ENCODE results near the gene CDIPT. TPM values are rescaled to one million over a fixed set of nuclear protein-coding genes. Genes with fewer than 3 reads are reported as not detected.
"Not testable (repeated sequence)": the region's sequence is repeated elsewhere in the genome, so short reads cannot be mapped to it uniquely, and the experiment has no call there.

Gene CDIPT
- total RNA-seq (2014; rRNA removed; shearing (Covaris generic)), result 52.8 and 58.4 TPM in 2 replicates

- DNase-seq (ENCODE audit: low spot score), result peak; percentile 95
These were observed at the start of gene CDIPT for GRCh38 chr16:29862884-29863668. TSS of gene CDIPT (minus strand) at chr16:29863226. CDS start at chr16:29862857, 369 bp downstream.

- no peak for DNase-seq (ENCODE audit: low spot score)
These were observed 49.1 kb upstream of the CDIPT start for GRCh38 chr16:29912087-29912486.

DNA sequence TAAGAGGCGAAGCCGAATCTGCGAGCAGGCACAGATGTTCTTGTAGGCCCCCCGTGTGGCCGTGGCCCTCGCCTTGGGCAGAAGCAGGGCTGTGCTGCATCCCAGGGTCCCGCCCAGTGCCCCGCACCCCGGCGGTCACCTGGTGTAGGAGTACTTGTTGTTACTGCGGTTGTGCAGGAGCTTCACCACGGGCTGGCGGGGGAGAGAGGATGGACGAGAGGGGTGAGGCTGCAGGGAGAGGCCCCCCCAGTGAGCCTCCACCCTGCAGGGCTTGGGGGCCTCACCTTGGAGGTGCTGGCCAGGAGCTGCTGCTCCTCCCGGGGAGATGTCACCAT, 48.6 kb upstream of the CDIPT start:
- no peak for DNase-seq (ENCODE audit: low spot score)

DNA sequence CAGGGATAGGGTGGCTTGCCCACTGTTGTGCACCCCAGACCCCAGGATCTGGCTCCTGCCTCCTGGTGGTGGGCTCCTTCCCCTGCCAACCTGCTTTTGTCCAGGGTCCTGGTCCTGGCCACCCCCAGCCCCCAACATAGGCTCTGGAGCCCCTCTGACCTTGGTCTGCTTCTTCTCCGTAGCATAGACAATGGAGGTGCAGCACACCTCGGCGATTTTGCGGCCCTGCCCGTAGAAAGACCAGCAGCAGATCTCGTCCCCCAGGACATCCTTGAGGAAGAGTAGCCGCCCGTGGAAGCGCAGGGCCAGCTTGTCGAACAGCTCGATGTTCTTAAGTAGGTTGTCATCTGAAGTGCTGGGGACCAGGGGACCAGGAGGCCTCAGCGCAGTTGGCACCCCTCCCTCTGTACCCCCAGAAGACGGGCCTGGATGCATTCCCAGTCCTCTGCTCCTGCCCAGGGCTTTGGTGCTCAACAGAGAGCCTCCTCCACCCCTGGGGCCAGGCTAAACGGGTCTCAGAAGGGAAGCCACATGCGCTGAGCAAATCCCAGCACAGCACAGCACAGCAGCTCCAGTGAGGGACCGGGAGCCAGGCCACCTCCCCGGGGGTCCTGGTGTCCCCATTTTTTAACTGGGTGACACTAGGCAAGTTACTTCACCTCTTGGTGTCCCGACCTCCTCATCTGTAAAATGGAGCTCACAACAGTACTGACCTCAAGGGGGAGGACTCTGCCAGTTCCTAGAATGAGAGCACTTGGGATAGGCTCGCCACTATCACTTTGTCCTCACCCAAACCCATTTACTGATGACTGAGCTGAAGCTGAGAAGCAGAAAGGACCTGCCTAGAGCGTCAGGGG, 48.0 kb upstream of the CDIPT start:
- DNase-seq (ENCODE audit: low spot score), result no peak

- not testable (repeated sequence) for DNase-seq (ENCODE audit: low spot score)
These were observed 46.8 kb upstream of the CDIPT start for GRCh38 chr16:29909851-29910250.

GRCh38 chr16:29909391-29909790, 46.4 kb upstream of the CDIPT start:
- no peak for DNase-seq (ENCODE audit: low spot score)

- DNase-seq (ENCODE audit: low spot score), result no peak
These were observed 45.7 kb upstream of the CDIPT start for GRCh38 chr16:29908719-29909220.

DNA sequence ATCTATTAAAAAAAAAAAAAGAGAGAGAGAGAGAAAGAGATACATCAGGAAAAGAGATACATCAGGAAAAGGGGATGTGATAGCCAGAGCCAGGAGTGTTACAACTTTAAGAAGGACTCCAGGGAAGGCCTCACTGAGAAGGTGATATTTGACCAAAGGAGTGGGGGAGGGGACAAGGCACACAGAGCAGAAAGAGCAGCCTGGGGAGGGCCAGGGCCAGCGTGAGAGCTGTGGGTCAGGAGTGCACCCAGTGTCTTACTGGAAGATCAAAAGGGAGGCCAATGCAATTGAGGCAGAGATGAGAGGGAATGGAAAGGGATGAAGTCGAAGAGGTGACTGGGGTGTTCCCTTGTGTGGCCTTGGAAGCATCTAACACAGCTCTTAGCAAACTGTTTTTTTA, 44.9 kb upstream of the CDIPT start:
- no peak for DNase-seq (ENCODE audit: low spot score)

DNA sequence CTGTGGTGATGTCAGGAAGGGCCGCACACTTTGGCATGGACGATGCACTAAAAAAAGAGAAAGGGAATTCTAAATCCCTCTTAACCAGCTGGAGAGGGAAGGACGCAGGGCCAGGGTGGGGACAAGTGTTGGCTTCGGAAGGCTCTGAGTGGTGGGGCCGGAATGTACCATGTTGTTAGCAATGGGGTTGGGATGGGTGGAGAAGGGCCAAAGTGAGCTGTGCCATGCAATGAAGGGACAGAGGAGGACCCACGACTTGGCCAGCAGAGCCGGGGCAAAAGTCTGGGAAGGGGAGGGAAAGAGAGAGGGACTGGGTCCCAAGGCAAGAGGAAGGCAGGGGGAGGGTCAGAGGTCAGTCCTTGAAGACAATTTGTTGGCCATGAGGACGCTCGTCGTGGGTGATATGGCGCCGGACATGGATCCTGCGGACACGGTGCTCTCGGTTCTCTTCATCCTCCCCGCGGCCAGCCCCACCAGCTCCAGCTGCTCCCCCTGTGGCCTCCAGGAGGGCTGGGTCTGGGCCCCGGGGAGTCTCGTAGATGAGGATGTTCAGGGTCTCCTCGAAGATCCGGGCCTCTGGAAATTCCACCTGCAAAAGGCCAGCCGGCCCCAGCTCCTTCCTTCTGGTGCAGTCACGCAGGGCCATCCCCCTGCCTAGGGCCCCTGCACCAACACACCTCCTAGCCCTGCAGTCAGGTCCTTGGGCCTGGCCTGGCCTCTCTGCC, 43.7 kb upstream of the CDIPT start:
- DNase-seq (ENCODE audit: low spot score), result no peak

- DNase-seq (ENCODE audit: low spot score), result no peak
These were observed 42.6 kb upstream of the CDIPT start for GRCh38 chr16:29905668-29906067.

DNA sequence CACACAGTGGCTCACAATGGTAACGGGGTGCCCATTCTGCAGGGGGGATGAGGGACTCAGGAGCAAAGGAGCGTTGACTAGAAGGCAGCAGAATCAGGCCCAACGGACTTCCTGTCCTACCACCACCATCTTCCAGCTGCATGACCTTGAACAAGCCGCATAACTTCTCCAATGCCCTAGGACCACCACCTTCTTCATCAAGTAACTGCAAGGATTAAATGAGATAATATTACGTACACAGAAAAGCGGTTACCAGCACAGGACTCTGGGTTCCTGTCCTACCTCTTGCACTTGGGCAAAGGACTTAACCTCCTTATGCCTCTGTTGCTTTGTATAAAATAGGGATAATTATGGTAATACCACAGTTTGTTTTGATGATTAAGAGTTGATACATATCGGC, 41.9 kb upstream of the CDIPT start:
- no peak for DNase-seq (ENCODE audit: low spot score)

DNA sequence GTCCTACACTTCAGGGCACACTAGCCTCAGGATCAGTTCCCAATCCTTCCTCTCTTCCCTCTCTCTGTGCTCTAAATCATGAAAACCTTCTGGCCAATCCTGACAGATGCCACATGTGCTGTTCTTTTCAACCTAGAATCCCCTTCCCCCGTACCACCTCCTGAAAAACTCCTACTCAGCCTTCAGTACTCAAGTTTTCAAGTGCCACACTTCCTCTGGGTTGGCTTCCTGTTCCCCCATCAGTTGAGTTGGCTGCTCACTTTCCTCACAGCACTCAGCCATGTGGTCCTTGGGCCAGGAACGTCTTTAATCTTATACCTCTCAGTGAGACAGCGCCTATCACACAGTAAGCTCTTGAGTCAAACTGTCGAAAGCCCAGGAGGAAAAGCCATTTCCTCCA, 40.6 kb upstream of the CDIPT start:
- no peak for DNase-seq (ENCODE audit: low spot score)

GRCh38 chr16:29901607-29901945, 38.5 kb upstream of the CDIPT start:
- DNase-seq (ENCODE audit: low spot score), result no peak

- no peak for DNase-seq (ENCODE audit: low spot score)
These were observed 38.0 kb upstream of the CDIPT start for GRCh38 chr16:29900888-29901606.

DNA sequence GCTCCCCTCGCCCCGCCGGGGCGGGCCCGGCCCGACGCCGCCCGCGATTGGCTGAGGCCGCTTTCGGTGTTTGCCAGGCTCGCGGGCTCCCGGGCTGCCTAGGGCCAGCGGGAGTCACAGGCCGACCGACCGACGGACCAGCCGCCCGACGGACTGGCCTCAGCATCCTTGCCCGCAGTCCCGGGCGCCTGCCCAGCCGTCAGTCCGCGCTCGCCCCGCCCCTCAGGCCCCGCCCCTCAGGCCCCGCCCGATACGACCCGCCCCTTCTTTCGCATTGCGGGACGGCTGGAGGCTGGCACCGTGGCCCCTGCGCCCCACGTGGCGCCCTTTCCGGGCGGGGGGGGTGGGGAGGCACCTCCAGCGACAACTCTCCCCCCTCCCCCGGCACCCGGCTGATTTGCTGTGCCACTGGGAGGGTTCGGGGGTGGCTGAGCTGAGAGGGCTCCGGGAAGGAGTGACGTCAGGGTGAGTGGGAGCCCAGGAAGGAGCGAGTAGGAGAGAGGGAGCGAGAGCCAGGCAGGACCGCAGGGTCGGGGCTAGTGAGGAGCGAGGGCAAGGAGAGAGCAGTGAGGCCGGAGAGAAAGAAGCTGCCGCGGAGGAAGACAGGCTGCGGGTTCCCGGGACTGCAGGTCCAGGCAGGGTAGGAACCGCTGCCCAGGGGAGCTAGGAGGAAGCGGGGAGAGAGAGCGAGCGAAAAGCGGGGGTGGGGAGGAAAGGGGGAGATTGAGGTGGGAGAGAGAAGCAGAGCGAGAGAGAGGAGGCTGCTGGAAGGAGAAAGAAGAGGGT, 37.3 kb upstream of the CDIPT start, which contains the start of gene ASPHD1:
ASPHD1 (plus strand) TSS at position 387 of the 786 bp plus-strand sequence. CDS start 484 bp downstream, outside the sequence.
- DNase-seq (ENCODE audit: low spot score), result peak; percentile 73

DNA sequence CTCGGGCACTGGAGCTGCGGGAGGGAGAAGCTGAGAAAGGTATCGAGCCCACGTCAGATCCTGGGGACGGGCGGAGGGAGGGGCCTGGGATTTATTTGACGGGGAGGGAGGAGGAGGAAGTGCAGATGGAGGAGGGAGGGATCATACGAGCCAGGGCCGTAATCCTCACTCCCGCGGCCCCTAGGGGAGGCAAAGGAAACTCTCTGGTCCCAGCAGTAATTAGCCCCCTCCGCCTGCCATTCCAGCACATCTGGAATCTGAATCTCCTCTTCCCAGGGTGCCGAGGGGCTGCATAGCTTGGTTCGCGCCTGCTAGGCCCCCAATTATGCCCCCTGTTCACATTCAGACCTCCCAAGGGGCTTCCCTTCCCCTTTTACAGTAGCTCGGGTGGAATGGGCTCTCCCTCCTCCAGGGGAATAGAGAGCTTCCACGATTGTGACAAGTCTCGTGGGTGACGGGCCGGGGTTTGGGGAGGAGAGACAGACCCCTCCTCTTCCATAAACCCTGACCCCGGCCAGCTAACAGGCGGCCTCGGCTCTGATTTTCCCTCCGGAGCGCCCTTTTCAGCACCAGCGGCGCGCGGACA, 36.6 kb upstream of the CDIPT start, which contains the start of gene SEZ6L2:
SEZ6L2 (minus strand) TSS at position 35 of the 586 bp plus-strand sequence. CDS start 531 bp downstream, outside the sequence.
- peak; percentile 90 for DNase-seq (ENCODE audit: low spot score)

DNA sequence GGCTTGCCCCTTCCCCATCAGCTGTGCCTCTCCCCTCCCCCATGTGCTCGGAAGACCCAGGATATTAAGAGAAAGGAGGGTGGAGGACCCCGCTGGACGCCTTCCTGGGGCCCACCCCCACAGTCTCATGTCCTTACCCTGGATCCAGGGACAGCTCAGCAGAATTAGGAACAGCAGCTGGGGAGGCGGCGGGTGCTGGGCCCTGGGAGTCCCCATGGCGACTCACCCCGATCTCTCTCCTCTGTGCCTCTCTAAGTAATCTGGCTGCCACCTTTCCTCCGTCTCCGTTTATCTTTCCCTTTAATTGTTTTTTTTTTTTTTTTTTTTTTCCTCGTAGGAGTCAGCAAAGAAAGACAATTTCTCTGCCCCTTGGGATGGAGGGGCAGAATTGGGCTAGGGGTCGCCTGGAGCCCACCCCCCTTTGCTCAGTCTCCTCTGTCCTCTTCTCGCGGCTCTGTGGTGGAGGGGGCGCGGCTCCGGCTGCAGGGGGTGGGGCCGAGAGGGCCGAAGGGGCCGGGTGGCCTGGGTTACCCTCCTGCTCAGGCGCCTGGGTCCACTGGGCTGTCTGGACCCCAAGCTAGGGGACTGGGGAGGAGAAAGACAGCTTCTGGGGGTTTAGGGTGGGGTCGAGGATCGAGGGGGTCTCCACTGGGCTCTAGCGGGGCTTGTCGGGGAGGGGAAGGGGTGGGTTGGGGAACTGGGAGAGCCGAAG, 35.9 kb upstream of the CDIPT start:
- DNase-seq (ENCODE audit: low spot score), result peak; percentile 3

GRCh38 chr16:29898135-29898803, 35.2 kb upstream of the CDIPT start:
- DNase-seq (ENCODE audit: low spot score), result peak; percentile 1

GRCh38 chr16:29897333-29897732, 34.3 kb upstream of the CDIPT start:
- no peak for DNase-seq (ENCODE audit: low spot score)
